ELF-1 (cell line): ENCODE data around the gene NFASC.

Source experiments
- DNase-seq: peaks from one replicate; pipeline ENCODE4 v3.0.0-alpha.2; 2016; ENCODE audit warnings: low read depth, low spot score

NFASC gene

DNA sequence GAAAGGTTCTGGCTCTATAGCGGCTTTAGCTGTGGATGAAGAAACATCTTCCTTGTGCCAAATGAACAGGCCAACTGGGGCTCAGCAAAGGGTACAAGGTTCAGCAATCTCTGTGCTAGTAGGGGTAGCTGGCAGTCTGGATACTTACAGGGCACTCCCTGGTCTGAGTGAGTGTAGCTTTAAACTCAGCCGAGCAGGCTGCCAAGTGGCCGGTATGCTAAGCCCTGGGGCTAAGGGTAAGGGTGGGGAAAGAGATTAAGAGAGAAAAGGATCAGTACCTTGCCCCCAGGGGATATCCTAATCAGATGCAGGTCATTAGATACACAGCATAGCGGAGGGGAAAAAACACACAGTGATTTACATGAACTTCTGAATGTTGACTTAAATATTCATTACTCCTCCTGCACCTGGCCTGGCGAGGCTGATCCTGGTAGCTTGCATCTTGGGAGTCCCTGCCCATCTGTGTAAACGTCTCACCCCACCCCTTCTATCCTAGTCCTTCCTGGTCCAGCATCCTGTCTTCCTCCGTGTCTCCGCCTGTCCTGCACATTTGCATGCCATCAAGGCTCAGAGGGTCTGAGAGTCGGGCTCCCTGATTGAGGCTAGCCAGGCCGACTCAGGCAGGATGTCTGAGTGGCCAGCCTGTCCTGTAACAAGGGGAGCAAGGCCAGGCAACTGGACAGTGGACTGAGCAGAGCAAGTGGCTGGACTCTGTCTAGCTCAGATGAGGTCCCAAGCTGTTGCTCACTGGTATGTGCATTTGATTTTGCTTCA lies 132.9 kb downstream of the NFASC start:
- DNase-seq = peak; percentile 80

DNA sequence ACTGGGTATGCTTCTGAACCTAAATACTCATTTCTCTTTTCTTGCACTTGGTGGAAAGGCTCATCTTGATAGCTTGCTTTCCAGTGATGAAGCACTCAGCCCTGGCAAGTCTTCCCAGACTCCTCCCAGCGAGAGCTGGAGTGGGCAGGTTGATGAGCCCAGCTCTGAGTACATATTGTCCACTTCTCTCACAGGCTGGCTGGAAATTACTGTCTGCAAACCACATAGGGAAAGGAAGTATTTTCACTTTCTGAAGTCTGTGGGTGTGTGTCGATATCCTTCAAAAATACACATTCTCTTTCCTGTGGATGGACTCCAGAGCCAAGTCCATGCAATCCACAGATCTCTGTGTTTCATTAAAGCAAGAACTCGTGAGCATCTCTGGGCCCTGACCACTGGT lies 133.7 kb downstream of the NFASC start:
- no peak for DNase-seq

DNA sequence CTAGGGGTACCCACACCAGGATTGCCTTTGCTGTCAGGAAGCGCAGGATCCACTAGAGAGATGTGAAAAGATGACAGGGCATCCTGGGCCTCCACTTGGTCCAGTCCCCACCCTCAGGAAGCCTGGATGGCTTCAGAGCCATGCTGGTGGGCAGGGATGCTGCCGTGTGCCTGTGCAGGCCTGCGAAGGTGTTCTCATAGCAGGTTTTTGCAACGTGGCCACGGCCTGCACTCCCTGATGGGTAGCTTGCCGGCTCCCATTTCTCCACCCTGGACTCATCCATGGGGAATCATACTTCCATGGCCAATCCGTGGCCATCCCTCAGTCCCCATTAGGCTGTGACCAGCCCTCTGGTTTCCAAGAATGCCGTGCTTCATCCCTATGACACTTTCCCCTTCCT lies 138.2 kb downstream of the NFASC start:
- DNase-seq = no peak

DNA sequence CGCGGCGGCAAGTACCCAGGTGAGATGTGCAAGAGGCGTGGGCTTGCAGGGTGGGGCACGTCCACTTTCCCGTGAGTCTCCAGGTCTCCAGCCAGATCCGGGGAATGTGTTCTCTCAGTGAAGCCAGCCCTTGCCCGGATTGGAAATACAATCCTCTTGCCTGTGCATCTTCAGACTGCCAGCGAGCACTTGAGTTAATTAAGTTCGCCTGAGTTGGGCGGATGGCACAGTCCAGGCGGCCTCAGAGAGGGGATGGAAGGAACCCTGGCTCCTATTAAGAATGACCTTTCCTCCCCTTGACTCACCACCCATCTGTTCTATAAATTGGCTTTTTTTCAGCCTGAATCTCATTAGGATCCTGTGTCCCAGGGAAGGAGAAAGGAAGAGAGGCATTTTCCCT lies 139.0 kb downstream of the NFASC start:
- DNase-seq = no peak

DNA sequence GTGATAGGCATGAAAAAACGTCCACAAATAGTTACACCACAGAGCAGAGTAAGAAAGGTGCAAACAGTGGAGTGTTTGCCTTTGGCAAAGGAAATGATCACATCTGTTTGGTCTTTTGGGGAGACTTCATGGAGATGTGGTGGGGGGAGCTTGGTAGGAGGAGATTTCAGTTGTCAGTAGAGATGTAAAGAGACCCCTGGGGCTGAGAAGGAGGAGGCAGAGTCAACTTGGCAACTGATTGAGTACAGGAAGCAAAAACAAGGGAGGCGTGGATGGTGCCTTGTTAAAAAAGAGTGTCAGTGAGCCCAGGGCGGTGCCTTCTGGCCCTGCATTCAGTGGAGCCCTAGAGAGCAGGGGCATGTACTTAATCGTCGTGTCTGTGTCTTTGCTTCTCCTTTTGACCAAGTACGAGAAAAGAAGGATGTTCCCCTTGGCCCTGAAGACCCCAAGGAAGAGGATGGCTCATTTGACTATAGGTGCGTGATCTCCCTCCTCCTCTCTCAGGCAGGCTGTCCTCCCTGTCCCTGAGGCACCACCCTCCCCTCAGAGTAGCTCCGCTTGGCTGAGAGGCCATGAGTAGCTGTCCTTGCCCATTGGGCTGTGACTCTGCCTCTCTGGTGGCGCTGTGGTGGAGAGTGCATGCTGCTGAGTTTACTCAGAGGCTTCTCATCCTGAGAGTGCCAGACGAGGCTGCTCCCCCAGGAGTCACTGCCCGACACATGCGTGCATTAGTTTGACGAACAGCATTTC lies 141.9 kb downstream of the NFASC start:
- peak; percentile 59 for DNase-seq

DNA sequence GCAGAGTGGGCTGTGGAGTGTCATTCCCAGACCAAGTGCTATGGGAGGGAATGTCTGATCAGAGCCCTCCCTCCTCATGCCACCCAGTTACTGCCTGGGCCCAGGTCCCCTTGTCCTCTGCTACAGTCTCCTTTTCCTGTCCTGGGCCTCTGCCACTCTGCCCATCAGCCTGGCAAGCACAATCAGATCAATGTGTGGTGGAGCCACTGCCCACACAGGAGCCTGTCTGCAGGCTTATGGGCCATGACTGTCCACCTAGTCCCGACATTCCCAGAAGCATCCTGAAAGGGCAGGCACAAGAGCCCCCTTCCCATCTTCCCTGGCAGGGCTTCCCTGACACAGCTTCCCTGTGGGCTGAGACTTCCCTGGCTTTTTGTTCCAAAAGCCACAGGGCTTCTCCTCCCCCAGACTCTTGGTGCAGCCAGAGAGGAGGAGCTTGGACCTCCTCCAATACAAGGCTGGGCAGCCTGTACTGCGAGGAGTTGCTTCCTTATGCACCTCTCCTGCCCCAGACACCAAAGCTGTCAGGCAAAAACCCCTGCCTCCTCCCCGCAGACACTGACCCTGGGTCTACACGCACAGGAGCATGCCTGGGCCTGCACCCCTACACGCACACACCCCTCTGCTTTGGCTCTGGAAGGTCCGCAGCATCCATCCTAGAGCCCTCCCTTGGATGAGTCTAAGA lies 143.2 kb downstream of the NFASC start:
- peak; percentile 48 for DNase-seq

DNA sequence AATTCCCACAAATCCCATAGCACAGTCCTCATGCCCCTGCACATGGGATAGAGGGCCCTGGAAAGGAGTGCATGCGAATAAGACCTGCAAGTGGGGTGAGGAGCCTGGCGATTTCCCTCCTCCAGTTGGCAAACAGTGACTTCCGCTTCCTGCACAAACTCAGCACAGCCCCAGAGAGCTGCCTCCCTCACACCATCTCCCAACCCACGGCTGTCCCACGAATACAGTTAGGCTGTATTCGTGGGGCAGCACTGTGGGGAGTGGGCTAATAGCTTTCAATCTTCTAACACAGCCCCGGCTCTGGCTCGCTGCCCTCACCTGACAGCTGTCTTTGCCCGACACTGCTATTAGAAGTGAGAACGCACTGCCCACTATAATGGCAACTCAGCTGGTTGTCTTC lies 144.1 kb downstream of the NFASC start:
- no peak for DNase-seq

DNA sequence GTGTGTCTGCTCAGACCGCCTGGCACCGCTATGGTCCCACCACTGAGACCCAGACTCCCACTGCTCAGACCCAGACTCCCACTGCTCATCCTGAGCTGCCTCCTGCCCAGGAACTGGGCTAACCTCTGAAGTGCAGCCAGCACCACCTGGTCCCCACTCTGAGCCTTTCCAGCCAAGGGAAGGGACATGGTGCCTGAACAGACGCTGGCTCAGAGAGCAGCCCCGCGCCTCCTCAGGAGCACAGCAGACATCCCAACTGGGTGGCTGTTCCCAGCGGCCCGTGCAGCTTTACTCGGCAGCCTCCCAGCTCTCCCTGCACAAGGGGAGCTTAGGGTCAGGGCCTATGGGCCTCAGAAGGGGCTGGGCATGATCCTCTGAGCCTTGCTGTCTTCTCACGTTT lies 144.6 kb downstream of the NFASC start:
- no peak for DNase-seq

DNA sequence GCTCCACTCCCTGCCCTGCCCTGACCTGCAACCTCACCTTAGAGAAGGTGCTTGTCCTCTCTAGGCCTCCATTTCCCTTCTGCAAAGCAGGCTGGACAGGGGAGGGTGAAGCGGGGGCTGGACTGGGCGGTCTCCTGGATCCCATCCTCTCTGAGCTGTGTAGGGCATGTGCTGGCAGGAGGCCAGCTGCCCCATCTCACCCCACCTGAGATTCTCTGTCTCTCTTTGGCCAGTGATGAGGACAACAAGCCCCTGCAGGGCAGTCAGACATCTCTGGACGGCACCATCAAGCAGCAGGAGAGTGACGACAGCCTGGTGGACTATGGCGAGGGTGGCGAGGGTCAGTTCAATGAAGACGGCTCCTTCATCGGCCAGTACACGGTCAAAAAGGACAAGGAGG lies 145.4 kb downstream of the NFASC start:
- no peak for DNase-seq

DNA sequence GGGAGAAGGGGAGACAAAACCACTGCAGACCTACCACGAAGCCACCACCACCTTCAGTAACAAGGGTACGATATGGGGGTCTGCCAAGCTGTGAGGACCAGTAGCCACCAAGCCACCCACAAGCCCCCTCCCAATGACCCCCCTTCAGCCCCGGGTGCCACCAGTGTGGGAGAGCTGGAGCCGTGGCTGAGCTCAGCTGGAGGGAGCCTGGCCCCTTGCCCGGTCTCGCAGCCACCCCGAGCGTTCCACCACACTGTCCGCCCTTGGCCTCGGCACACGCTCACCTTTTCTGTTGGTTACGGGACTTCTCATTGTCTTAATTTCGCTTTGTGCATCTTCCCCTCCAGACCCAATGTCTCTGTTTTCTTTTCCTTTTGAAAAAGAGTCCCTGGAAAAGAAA lies 145.9 kb downstream of the NFASC start:
- no peak for DNase-seq

DNA sequence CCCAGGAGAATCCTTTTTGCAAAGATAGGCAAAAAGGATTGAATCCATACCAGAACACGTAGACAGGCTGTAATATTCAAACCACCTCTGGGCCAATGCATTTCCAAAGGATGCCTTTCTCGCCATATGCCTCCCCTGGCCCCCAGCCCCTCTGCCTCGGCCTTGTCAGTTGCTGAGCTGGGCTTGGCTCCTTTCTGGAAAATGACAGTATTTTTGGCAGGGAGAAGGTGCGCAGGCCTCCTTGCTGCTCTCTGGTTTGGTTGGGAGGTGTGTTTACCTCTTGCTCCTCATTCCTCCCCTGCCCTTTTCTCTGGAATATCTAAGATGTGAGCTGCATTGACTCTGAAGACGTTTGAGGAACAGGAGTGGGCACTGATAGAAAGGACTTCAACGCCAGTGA lies 146.3 kb downstream of the NFASC start:
- no peak for DNase-seq

DNA sequence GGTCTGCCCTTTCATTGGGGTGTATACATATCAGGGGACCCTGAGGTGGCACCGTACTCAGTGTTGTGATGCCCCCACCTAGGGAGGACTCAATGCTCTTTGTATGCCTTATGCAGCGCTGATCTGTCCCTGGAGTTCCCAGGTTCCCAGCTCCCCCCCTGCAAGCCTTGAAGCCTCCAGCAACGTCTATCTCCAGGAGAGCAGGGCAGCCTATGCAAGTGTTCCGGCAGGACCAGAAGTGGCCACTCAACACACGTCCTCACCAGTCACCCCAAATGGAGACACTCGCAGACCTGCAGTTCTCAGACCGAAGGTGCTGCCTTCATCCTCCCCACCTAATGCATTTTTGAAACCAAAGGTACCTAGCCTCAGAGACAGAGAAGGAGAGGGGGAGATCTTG lies 147.1 kb downstream of the NFASC start:
- no peak for DNase-seq

DNA sequence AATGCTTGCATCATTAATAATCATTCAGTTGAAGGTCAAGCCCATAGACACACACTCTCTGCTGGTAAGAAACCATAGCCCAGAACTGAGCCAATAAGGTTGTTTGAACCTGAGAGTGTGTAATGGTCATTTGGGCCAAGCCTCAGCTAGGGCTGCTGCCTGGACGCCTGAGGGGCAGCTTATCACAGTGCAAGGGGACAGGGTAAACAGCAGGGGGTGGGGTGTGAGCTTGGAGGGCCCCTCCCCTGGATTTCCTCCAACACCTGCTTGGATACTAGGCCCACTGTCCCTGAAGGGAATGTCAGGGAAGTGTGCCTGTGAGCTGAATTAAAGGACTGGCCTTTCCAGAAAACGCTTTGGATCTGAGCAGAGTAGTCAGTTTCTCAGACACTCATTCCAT lies 147.7 kb downstream of the NFASC start:
- DNase-seq = peak; percentile 40

DNA sequence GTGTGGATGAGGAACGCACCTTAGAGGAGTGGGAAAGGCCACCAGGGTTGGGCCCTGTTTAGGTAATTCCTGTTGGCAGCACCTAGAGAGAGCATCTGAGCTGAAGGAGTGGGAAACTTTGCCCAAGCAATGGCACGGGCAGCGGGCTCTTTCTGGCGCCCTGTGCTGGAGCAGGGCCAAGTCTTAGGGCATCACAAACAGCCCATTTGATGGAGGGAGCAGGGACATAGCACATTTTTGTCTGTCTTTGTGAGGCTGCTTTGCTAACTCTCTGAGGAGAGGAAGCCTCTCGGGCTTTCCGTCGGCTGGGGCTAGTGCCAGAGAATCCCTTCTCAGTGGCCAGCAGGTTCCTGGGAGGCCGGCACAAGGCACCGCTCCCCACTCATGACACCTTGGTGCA lies 149.8 kb downstream of the NFASC start:
- no peak for DNase-seq

DNA sequence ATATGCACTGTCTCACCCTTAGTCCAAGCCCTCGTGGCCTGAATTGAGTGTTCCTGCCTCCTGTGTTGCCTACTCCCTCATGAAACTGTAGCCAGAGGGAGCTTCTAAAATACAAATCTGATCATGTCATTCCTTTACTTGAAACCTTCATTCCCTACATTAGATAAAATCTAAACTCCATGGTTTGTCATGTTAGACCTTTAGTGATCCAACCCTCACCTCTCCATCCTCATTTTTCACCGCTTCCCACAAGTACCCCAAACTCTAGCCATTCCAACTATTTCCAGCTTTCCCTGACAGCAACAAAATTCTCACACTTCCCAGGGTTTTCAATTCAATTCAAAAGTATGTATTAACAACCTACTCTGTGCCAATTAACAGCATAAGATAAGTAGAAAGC lies 154.0 kb downstream of the NFASC start:
- no peak for DNase-seq

DNA sequence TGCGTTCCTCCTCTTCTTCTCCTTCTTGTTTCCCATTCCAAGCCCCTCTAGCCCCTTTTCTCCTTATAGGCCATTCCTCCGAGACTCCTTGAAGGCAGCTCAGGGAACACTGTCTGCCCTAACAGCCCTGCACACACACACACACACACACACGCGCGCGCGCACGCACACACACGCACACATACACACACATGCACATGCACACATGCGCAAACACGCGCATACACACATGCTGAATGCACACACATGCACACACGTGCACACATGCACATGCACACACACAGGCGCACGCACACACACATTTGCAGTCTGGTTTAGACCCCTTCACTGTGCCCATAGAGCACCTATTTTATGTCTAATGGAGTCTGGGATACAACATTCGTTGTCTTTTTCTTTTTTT lies 154.6 kb downstream of the NFASC start:
- DNase-seq = no peak

DNA sequence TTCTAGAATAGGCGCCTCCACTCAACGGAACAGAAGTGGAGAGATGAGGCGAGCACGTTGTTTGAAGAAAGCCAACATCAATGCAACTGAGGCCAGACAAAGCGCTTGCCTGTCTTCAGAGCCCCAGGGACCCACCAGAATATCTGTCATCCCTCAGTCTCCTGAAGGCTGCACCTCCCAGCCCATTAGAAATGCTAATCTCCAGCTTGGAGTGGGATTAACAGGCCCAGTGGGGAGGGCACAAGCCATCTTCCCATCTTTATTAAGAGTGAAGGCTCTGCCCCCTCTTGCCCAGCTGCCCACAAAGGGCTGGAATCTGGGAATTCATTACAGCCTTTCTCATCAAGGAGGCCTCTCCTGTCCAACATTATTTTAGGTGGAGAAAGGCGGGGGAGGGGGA lies 155.5 kb downstream of the NFASC start:
- peak; percentile 83 for DNase-seq

DNA sequence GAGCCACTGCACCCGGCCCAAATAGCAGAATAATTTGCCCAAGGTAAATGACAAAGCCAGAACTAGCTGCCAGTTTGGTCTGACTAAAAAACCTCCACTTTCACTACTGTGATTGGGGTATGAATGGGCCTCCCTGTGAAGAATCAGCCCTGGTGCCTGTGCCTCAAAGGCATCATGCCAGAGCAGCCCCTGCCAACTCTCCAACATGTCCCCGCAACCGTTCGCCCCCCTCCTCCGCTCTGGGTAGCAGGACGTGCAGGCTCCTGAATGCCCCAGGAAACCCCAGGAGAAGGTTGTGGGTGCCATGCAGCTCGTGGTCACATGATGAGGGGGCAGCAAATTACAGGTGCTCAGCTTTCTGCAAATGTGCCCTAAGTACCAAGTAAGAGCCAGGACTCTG lies 157.7 kb downstream of the NFASC start:
- no peak for DNase-seq

DNA sequence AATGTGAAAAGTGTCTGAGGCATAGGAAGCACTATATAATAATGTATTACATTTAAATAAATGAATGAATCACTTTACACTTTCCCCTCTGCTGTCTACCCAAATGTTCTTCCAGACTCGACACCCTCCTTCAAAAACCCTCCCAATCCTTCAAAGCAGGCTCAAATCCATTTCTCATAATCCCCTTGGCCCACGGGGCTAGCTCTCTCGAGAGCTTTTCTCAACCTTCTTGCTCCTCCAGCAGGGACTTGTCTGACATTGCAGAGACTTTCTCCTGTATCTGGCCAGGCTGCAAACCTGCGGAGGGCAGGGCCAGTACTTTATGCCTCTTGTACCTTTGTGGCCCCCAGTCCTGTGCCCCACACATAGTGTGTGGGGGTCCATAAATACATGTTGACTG lies 158.3 kb downstream of the NFASC start:
- no peak for DNase-seq

DNA sequence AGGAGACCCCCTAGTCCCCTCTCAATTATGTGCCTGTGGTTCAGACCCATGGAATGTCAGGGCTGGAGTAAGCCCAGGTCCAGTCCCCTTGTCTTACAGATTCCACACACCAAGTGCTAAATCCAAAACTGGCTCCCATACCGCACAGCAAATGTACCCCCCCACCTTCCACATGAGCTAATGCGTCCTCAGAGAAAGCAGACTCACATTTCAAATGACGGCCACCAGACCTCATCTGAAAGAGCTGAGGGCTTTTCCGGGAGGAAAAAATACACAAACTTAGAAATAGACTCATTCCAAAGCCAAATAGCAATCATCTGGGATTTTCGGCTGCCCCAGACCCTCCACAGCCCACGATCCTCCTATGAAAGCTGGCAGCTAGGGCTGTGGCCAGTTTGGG lies 159.6 kb downstream of the NFASC start:
- DNase-seq = no peak

DNA sequence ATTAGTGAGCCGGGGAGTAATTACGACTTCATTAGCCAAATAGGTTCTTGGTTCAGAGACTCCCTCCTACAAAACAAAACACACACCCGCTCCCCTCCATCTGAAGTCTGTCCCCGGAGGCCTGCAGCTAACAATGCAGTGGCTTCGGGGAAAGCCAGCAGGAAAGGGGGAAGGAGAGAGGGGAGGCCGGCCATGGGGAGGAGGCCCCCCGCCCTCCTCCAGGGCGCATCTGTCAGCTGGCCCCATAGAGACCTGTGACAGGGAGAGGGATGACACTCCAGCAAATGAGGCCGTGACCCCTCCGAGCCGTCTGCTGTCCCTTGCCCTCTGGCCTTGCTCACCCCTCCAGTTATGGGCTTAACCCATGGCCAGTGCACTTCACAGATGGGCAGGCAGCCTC lies 160.2 kb downstream of the NFASC start:
- peak; percentile 51 for DNase-seq

DNA sequence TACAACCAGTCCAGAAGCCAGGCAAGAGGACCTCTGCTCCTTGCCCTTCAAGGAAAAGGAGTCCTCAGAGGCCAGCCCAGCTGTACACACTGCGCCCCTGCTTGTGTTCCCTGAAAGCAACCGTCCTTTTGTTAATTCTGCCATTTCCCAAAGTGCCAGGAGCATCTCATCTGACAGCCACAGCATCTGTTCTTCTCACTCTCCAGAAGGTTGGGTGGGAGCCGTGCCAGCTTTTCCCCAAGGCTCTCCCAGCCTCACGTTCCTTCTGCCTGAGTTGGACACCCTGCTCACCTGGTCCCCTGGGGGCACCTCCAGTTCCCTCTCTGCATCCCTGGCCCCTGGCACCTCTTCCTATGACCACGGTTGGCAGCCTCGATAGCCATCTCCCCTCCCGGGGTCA lies 161.8 kb downstream of the NFASC start:
- DNase-seq = no peak

DNA sequence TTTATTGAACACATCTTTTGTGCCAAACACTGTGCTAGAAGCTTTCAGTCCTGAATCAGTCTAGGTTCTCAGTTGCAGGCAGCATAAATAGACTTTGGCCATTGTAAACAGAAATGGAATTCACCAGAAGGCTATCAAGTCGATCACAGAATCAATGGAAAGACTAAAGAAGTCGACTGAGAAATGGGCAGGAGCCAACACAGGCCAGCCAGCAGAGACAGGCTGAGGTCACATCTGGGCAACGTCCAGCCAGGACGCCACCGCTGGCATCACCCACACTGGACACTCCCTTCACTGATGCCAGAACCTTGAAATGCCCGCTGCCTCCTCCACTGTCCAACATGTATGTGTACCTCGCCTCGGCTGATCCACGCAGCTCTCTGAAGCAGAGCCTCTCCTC lies 166.9 kb downstream of the NFASC start:
- DNase-seq = no peak
